HEK293 (cell line): ENCODE measurements around the gene UBE2J2.

Experiments used
- CTCF ChIA-PET: fragments of 350-600 bp; formaldehyde crosslinking; extraction: SDS; loops from one replicate; lab custom pipeline; 2021; ENCODE audit warnings: antibody characterized with exemption; lab: Yijun Ruan, JAX
- POLR2A ChIA-PET: fragments of 300-600 bp; formaldehyde crosslinking; extraction: SDS; loops from one replicate; lab custom pipeline; 2020; ENCODE audit warnings: antibody characterized with exemption, inconsistent platforms; lab: Yijun Ruan, JAX
- H3K27ac ChIP-seq: fragments of 200-500 bp; sonication (Bioruptor generic); 2 replicates; pipeline ENCODE4 v1.5.1; 2014; ENCODE audit warnings: low read depth, low read length, control low read depth, inconsistent platforms; ENCODE audit errors: extremely low read depth
- H3K36me3 ChIP-seq, 2 experiments: fragments of 200-500 bp in 1 of 2; sonication (Bioruptor generic) in 1 of 2; 1 replicate in 1 of 2; 2 replicates in 1 of 2; pipeline ENCODE4 v1.5.1; 2014 to 2017; ENCODE audit warnings: inconsistent platforms in 2 of 2, low read length in 2 of 2; ENCODE audit not compliant: control insufficient read depth in 2 of 2, insufficient read depth in 1 of 2
- H3K4me1 ChIP-seq: fragments of 200-500 bp; sonication (Bioruptor generic); 2 replicates; pipeline ENCODE4 v1.5.1; 2014; ENCODE audit warnings: mild to moderate bottlenecking, low read length, inconsistent platforms; ENCODE audit not compliant: control insufficient read depth, insufficient read depth
- H3K4me3 ChIP-seq: 2 replicates; pipeline ENCODE4 v1.5.1; 2011; ENCODE audit warnings: low read depth, mild to moderate bottlenecking, control low read depth, low read length, moderate library complexity
- H3K9me3 ChIP-seq: fragments of 200-500 bp; sonication (Bioruptor generic); 2 replicates; pipeline ENCODE4 v1.5.1; 2014; ENCODE audit warnings: low read depth, low read length, inconsistent platforms; ENCODE audit not compliant: control insufficient read depth, insufficient read depth
- GFI1B ChIP-seq: fragments of 450-650 bp; formaldehyde crosslinking; IDR thresholded peaks from 2 replicates; pipeline ENCODE4 v1.5.1; 2016; ENCODE audit warnings: missing biosample characterization, missing genetic modification characterization
- GLIS1 ChIP-seq: fragments of 450-650 bp; formaldehyde crosslinking; IDR thresholded peaks from 2 replicates; pipeline ENCODE4 v1.5.1; 2016; ENCODE audit warnings: missing biosample characterization, missing genetic modification characterization
- GLIS2 ChIP-seq: fragments of 450-650 bp; formaldehyde crosslinking; IDR thresholded peaks from 2 replicates; pipeline ENCODE4 v1.5.1; 2016; ENCODE audit warnings: missing biosample characterization, missing genetic modification characterization
- HOXA7 ChIP-seq: sonication (generic); formaldehyde crosslinking; IDR thresholded peaks from 2 replicates; pipeline ENCODE4 v1.8.1; 2022; ENCODE audit warnings: missing genetic modification reagents, borderline replicate concordance
- HOXC10 ChIP-seq: sonication (generic); formaldehyde crosslinking; IDR thresholded peaks from 2 replicates; pipeline ENCODE4 v1.8.1; 2023; ENCODE audit warnings: mild to moderate bottlenecking, missing genetic modification reagents
- KLF1 ChIP-seq: fragments of 450-650 bp; formaldehyde crosslinking; IDR thresholded peaks from 2 replicates; pipeline ENCODE4 v1.5.1; 2016; ENCODE audit warnings: missing biosample characterization, missing genetic modification characterization
- KLF16 ChIP-seq: fragments of 450-650 bp; formaldehyde crosslinking; IDR thresholded peaks from 2 replicates; pipeline ENCODE4 v1.5.1; 2017; ENCODE audit warnings: missing biosample characterization, missing genetic modification characterization
- PATZ1 ChIP-seq: fragments of 450-650 bp; formaldehyde crosslinking; IDR thresholded peaks from 2 replicates; pipeline ENCODE4 v1.5.1; 2016; ENCODE audit warnings: missing biosample characterization, missing genetic modification characterization
- PRDM2 ChIP-seq: fragments of 450-650 bp; formaldehyde crosslinking; IDR thresholded peaks from 2 replicates; pipeline ENCODE4 v1.5.1; 2016; ENCODE audit warnings: missing biosample characterization, missing genetic modification characterization, borderline replicate concordance
- SCRT1 ChIP-seq: fragments of 450-650 bp; formaldehyde crosslinking; IDR thresholded peaks from 2 replicates; pipeline ENCODE4 v1.5.1; 2016; ENCODE audit warnings: missing biosample characterization, missing genetic modification characterization, borderline replicate concordance
- ZFHX2 ChIP-seq: fragments of 450-650 bp; formaldehyde crosslinking; conservative IDR thresholded peaks from 2 replicates; pipeline ENCODE4 v1.5.1; 2016; ENCODE audit warnings: missing biosample characterization, missing genetic modification characterization
- ZFP37 ChIP-seq: fragments of 450-650 bp; formaldehyde crosslinking; IDR thresholded peaks from 2 replicates; pipeline ENCODE4 v1.5.1; 2016; ENCODE audit warnings: missing biosample characterization, missing genetic modification characterization
- ZFP69B ChIP-seq: fragments of 450-650 bp; formaldehyde crosslinking; IDR thresholded peaks from 2 replicates; pipeline ENCODE4 v1.5.1; 2016; ENCODE audit warnings: missing biosample characterization, missing genetic modification characterization
- ZNF155 ChIP-seq: fragments of 450-650 bp; formaldehyde crosslinking; IDR thresholded peaks from 2 replicates; pipeline ENCODE4 v1.5.1; 2016; ENCODE audit warnings: missing biosample characterization, missing genetic modification characterization
- ZNF211 ChIP-seq: fragments of 450-650 bp; formaldehyde crosslinking; IDR thresholded peaks from 2 replicates; pipeline ENCODE4 v1.5.1; 2016; ENCODE audit warnings: low read depth, missing biosample characterization, missing genetic modification characterization
- ZNF221 ChIP-seq: fragments of 450-650 bp; formaldehyde crosslinking; IDR thresholded peaks from 2 replicates; pipeline ENCODE4 v1.5.1; 2017; ENCODE audit warnings: missing biosample characterization, missing genetic modification characterization, borderline replicate concordance
- ZNF239 ChIP-seq: fragments of 450-650 bp; formaldehyde crosslinking; IDR thresholded peaks from 2 replicates; pipeline ENCODE4 v1.5.1; 2016; ENCODE audit warnings: missing biosample characterization, missing genetic modification characterization
- ZNF248 ChIP-seq: fragments of 450-650 bp; formaldehyde crosslinking; IDR thresholded peaks from 2 replicates; pipeline ENCODE4 v1.5.1; 2017; ENCODE audit warnings: missing biosample characterization, missing genetic modification characterization
- ZNF404 ChIP-seq: fragments of 450-650 bp; formaldehyde crosslinking; IDR thresholded peaks from 2 replicates; pipeline ENCODE4 v1.5.1; 2017; ENCODE audit warnings: missing biosample characterization, missing genetic modification characterization
- ZNF510 ChIP-seq: fragments of 450-650 bp; formaldehyde crosslinking; IDR thresholded peaks from 2 replicates; pipeline ENCODE4 v1.5.1; 2018; ENCODE audit warnings: mild to moderate bottlenecking, missing genetic modification characterization, missing biosample characterization; ENCODE audit not compliant: insufficient replicate concordance
- ZNF600 ChIP-seq: fragments of 450-650 bp; formaldehyde crosslinking; IDR thresholded peaks from 2 replicates; pipeline ENCODE4 v1.5.1; 2016; ENCODE audit warnings: missing biosample characterization, missing genetic modification characterization
- ZNF626 ChIP-seq: fragments of 450-650 bp; sonication (Bioruptor Pico); formaldehyde crosslinking; IDR thresholded peaks from 2 replicates; pipeline ENCODE4 v1.5.1; 2018; ENCODE audit warnings: missing biosample characterization, missing genetic modification characterization, inconsistent platforms
- ZNF701 ChIP-seq: fragments of 450-650 bp; formaldehyde crosslinking; IDR thresholded peaks from 2 replicates; pipeline ENCODE4 v1.5.1; 2016; ENCODE audit warnings: missing biosample characterization, missing genetic modification characterization
- TF ChIP-seq, protein P1 (sequence below): fragments of 450-650 bp; formaldehyde crosslinking; IDR thresholded peaks from 2 replicates; pipeline ENCODE4 v1.5.1; 2016; ENCODE audit warnings: missing biosample characterization, missing genetic modification characterization

The UBE2J2 gene

DNA sequence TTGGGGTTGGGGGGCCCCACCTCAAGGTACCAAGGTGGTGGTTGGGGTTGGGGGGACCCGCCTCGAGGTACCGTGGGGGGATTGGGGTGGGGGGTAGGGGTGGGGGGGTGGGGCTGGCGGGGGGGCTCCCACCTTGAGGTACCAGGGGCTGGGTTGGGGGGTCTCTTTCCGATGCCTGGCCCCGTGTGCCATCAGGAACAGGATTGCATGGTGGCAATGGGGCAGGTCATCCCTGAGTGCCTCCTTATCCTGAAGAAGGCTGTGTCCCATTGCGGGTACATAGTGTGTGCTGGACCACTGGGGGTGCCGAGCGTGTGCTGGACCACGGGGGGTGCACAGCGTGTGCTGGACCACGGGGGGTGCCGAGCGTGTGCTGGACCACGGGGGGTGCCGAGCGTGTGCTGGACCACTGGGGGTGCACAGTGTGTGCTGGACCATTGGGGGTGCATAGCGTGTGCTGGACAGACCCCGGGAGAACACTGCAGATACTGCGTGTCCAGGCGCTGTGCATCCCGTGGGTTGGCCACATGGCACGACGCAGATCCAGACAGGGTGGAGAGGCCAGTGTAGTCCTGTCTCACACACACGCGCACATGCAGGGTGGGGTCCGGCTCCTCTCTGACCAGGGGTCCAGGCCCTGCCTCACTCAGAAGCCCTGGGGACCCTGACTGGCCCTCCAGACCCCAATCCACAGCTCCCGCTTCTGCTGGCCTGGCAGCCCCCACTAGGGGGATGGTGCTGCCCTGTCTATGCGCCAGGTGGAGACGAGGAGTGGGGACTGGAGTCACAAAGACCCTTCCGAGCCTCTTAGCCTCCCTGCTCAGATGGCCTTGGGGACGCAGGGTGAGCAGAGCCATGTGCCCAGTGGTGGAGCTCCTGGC lies 10.8 kb upstream of the UBE2J2 start:
- no peaks in the 10 kb centered on the region for H3K9me3 ChIP-seq
- no peaks in the 10 kb centered on the region for H3K4me1 ChIP-seq
- H3K27ac ChIP-seq: no peak overlapping the region
- H3K4me3 ChIP-seq: no peak overlapping the region
- TF ChIP-seq HOXA7 (CRISPR knock-in tag): no peak
- TF ChIP-seq PRDM2 (tag by site-specific recombination): no peak
- peak; percentile 37; the same call in 1 of the 2 replicates for TF ChIP-seq GLIS2
- TF ChIP-seq PATZ1 (tag by site-specific recombination): peak; percentile 44; the same call in 1 of the 2 replicates
- TF ChIP-seq GLIS1 (tag by site-specific recombination): 0 out of 2 replicates have a peak, but pooled peaks have one; percentile 16
- TF ChIP-seq ZNF155: no peak
- TF ChIP-seq SCRT1 (tag by site-specific recombination): no peak
- TF ChIP-seq ZNF600: 0 out of 2 replicates have a peak, but pooled peaks have one; percentile 31
- TF ChIP-seq, all 188 proteins: peak for 4
- ChIA-PET POLR2A (no interaction called here), CTCF (no interaction called here)
- H3K36me3 ChIP-seq: no peaks in the 10 kb centered on the region

- H3K4me1 ChIP-seq: no peaks in the 10 kb centered on the region
- H3K36me3 ChIP-seq: no peaks in the 10 kb centered on the region
- ChIA-PET CTCF (no interaction called here), POLR2A (no interaction called here)
- TF ChIP-seq ZFHX2 (tag by site-specific recombination) (0 out of 2 replicates have a peak, but pooled peaks have one; percentile 31), ZNF248 (tag by site-specific recombination) (no peak), ZNF221 (no peak), ZFP69B (no peak), ZFP37 (tag by site-specific recombination) (no peak), ZNF701 (tag by site-specific recombination) (no peak), HOXC10 (CRISPR knock-in tag) (no peak), ZNF510 (tag by site-specific recombination) (no peak), KLF1 (tag by site-specific recombination) (peak; percentile 54), GFI1B (tag by site-specific recombination) (no peak), ZNF239 (tag by site-specific recombination) (no peak), ZNF404 (tag by site-specific recombination) (no peak), ZNF211 (no peak), ZNF626 (tag by site-specific recombination) (no peak), KLF16 (no peak)
- TF ChIP-seq, protein P1, sequence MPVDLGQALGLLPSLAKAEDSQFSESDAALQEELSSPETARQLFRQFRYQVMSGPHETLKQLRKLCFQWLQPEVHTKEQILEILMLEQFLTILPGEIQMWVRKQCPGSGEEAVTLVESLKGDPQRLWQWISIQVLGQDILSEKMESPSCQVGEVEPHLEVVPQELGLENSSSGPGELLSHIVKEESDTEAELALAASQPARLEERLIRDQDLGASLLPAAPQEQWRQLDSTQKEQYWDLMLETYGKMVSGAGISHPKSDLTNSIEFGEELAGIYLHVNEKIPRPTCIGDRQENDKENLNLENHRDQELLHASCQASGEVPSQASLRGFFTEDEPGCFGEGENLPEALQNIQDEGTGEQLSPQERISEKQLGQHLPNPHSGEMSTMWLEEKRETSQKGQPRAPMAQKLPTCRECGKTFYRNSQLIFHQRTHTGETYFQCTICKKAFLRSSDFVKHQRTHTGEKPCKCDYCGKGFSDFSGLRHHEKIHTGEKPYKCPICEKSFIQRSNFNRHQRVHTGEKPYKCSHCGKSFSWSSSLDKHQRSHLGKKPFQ: no peak
- H3K4me3 ChIP-seq: no peak overlapping the region
- H3K27ac ChIP-seq: no peak overlapping the region
- no peaks in the 10 kb centered on the region for H3K9me3 ChIP-seq
Observed at GRCh38 chr1:1283821-1284220, 10.2 kb upstream of the UBE2J2 start.
